ENCODE results near the gene P2RY6. TPM values are rescaled to one million over a fixed set of nuclear protein-coding genes. Genes with fewer than 3 reads are reported as not detected.
A peak's percentile ranks its signal among the peaks of the same experiment; 100 is the strongest.
"Not testable (repeated sequence)": the region's sequence is repeated elsewhere in the genome, so short reads cannot be mapped to it uniquely, and the experiment has no call there.

P2RY6 gene
- total RNA-seq, 1 donor from 2014 or later, result not detected

- no peak overlapping the region for H3K27ac Mint-ChIP-seq (ENCODE audit: unreplicated experiment)
- DNase-seq (ENCODE audit: extremely low spot score, unreplicated experiment), result peak; percentile 67
- H3K27me3 Mint-ChIP-seq (ENCODE audit: unreplicated experiment), result peaks cover 8% of the 10 kb centered on the region
Observed at GRCh38 chr11:73270016-73270854, 1.9 kb upstream of the P2RY6 start.

GRCh38 chr11:73270855-73271477, 1.2 kb upstream of the P2RY6 start:
- H3K27me3 Mint-ChIP-seq (ENCODE audit: unreplicated experiment), result peaks cover 3% of the 10 kb centered on the region
- H3K27ac Mint-ChIP-seq (ENCODE audit: unreplicated experiment), result no peak overlapping the region
- TF ChIP-seq CTCF (IDR thresholded peaks at IDR 0.05), result no peak
- no peaks in the 10 kb centered on the region for H3K36me3 Mint-ChIP-seq (ENCODE audit: unreplicated experiment)
- no peak for DNase-seq (ENCODE audit: extremely low spot score, unreplicated experiment)
- peaks cover 11% of the 10 kb centered on the region for H3K4me1 Mint-ChIP-seq (ENCODE audit: unreplicated experiment)
- no peak overlapping the region for H3K4me3 Mint-ChIP-seq (ENCODE audit: unreplicated experiment)
- H3K9me3 Mint-ChIP-seq (ENCODE audit: unreplicated experiment), result no peaks in the 10 kb centered on the region

More at GRCh38 chr11:73270016-73270854, 1.9 kb upstream of the P2RY6 start:
- Mint-ChIP-seq H3K4me1 (ENCODE audit: unreplicated experiment) (peaks cover 11% of the 10 kb centered on the region), H3K36me3 (ENCODE audit: unreplicated experiment) (no peaks in the 10 kb centered on the region), H3K9me3 (ENCODE audit: unreplicated experiment) (no peaks in the 10 kb centered on the region), H3K4me3 (ENCODE audit: unreplicated experiment) (no peak overlapping the region)
- no peak for TF ChIP-seq CTCF (IDR thresholded peaks at IDR 0.05)

GRCh38 chr11:73271478-73271865, 666 bp upstream of the P2RY6 start:
- not testable (repeated sequence) for H3K36me3 Mint-ChIP-seq (ENCODE audit: unreplicated experiment); H3K9me3 Mint-ChIP-seq (ENCODE audit: unreplicated experiment); H3K27me3 Mint-ChIP-seq (ENCODE audit: unreplicated experiment); H3K4me3 Mint-ChIP-seq (ENCODE audit: unreplicated experiment); DNase-seq (ENCODE audit: extremely low spot score, unreplicated experiment)
- H3K4me1 Mint-ChIP-seq (ENCODE audit: unreplicated experiment), result peaks cover 11% of the 10 kb centered on the region
- H3K27ac Mint-ChIP-seq (ENCODE audit: unreplicated experiment), result peak overlapping the region; percentile 29

- H3K36me3 Mint-ChIP-seq (ENCODE audit: unreplicated experiment), result no peaks in the 10 kb centered on the region
- H3K9me3 Mint-ChIP-seq (ENCODE audit: unreplicated experiment), result no peaks in the 10 kb centered on the region
- TF ChIP-seq CTCF (IDR thresholded peaks at IDR 0.05), result no peak
- no peak overlapping the region for H3K4me3 Mint-ChIP-seq (ENCODE audit: unreplicated experiment)
- DNase-seq (ENCODE audit: extremely low spot score, unreplicated experiment), result no peak
- H3K4me1 Mint-ChIP-seq (ENCODE audit: unreplicated experiment), result peaks cover 11% of the 10 kb centered on the region
- H3K27me3 Mint-ChIP-seq (ENCODE audit: unreplicated experiment), result no peaks in the 10 kb centered on the region
- H3K27ac Mint-ChIP-seq (ENCODE audit: unreplicated experiment), result no peak overlapping the region
Observed at GRCh38 chr11:73272680-73273038, 521 bp downstream of the P2RY6 start.

- H3K4me3 Mint-ChIP-seq (ENCODE audit: unreplicated experiment), result no peak overlapping the region
- H3K9me3 Mint-ChIP-seq (ENCODE audit: unreplicated experiment), result no peaks in the 10 kb centered on the region
- no peak overlapping the region for H3K27ac Mint-ChIP-seq (ENCODE audit: unreplicated experiment)
- DNase-seq (ENCODE audit: extremely low spot score, unreplicated experiment), result no peak
- no peaks in the 10 kb centered on the region for H3K27me3 Mint-ChIP-seq (ENCODE audit: unreplicated experiment)
- peaks cover 11% of the 10 kb centered on the region for H3K4me1 Mint-ChIP-seq (ENCODE audit: unreplicated experiment)
- no peaks in the 10 kb centered on the region for H3K36me3 Mint-ChIP-seq (ENCODE audit: unreplicated experiment)
- TF ChIP-seq CTCF (IDR thresholded peaks at IDR 0.05), result no peak
Observed at GRCh38 chr11:73273222-73273895, 1.2 kb downstream of the P2RY6 start.

- not testable (repeated sequence) for H3K4me3 Mint-ChIP-seq (ENCODE audit: unreplicated experiment); H3K27ac Mint-ChIP-seq (ENCODE audit: unreplicated experiment); DNase-seq (ENCODE audit: extremely low spot score, unreplicated experiment); H3K27me3 Mint-ChIP-seq (ENCODE audit: unreplicated experiment); H3K9me3 Mint-ChIP-seq (ENCODE audit: unreplicated experiment); H3K36me3 Mint-ChIP-seq (ENCODE audit: unreplicated experiment)
- H3K4me1 Mint-ChIP-seq (ENCODE audit: unreplicated experiment), result peaks cover 11% of the 10 kb centered on the region
Observed at GRCh38 chr11:73274191-73274590, 2.1 kb downstream of the P2RY6 start.

Measured in osteocyte (in vitro differentiated cells).